Upper lobe of left lung (tissue), 4 donors: ENCODE data around the gene SOCS7.

Source experiments
- EP300 ChIP-seq, 4 donors: sonication (generic); formaldehyde crosslinking; IDR thresholded peaks; one replicate each; pipeline ENCODE4 v1.5.1; 2017; ENCODE audit warnings: antibody characterized with exemption in 4 of 4, control low read depth in 2 of 4
- POLR2A ChIP-seq, 4 donors: fragments of 450-650 bp; IDR thresholded peaks; one replicate each; pipeline ENCODE4 v1.5.1; 2016 to 2017; ENCODE audit warnings: antibody characterized with exemption in 4 of 4, mild to moderate bottlenecking in 2 of 4
- POLR2AphosphoS5 ChIP-seq, 2 donors: sonication (generic); formaldehyde crosslinking; IDR thresholded peaks; one replicate each; pipeline ENCODE4 v1.5.1; 2017; ENCODE audit warnings: antibody characterized with exemption in 2 of 2
- TF ChIP-seq, protein P1 (sequence below), 6 experiments: fragments of 450-650 bp in 4 of 6; fragments of 200-600 bp in 2 of 6; sonication (generic) in 2 of 6; IDR thresholded peaks; one replicate each; pipeline ENCODE4 v1.5.1; 2016 to 2019; ENCODE audit warnings: antibody characterized with exemption in 6 of 6

DNA sequence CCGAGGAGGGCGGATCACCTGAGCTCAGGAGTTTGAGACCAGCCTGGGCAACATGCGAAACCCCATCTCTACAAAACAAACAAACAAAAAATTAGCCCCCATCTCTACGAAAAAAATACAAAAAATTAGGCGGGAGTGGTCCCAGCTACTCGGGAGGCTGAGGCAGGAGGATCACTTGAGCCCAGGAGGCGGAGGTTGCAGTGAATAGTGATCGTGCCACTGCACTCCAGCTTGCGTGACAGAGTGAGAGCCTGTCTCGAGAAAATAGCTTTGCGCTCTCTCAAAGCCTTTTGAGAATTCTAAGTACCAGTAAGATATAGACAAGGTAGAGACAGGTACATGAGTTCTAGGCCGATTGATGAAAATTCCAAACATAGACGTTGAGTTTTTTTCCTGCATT, 2.0 kb downstream of the SOCS7 start:
- TF ChIP-seq, protein P1, sequence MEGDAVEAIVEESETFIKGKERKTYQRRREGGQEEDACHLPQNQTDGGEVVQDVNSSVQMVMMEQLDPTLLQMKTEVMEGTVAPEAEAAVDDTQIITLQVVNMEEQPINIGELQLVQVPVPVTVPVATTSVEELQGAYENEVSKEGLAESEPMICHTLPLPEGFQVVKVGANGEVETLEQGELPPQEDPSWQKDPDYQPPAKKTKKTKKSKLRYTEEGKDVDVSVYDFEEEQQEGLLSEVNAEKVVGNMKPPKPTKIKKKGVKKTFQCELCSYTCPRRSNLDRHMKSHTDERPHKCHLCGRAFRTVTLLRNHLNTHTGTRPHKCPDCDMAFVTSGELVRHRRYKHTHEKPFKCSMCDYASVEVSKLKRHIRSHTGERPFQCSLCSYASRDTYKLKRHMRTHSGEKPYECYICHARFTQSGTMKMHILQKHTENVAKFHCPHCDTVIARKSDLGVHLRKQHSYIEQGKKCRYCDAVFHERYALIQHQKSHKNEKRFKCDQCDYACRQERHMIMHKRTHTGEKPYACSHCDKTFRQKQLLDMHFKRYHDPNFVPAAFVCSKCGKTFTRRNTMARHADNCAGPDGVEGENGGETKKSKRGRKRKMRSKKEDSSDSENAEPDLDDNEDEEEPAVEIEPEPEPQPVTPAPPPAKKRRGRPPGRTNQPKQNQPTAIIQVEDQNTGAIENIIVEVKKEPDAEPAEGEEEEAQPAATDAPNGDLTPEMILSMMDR (IDR thresholded peaks at IDR 0.05), result no peak
- TF ChIP-seq POLR2A (IDR thresholded peaks at IDR 0.05), result no peak
- no peak for TF ChIP-seq EP300 (IDR thresholded peaks at IDR 0.05)
- TF ChIP-seq POLR2AphosphoS5 (IDR thresholded peaks at IDR 0.05), result no peak
